ENCODE measurements around the gene PIGO.

Gene PIGO

GRCh38 chr9:35136866-35137265 lies 40.5 kb upstream of the PIGO start:
- Histone ChIP-seq H3K27ac (ENCODE audit: low read depth, low read length, poor library complexity, severe bottlenecking) (no peak overlapping the region), H3F3A (ENCODE audit: insufficient read depth, low read length) (no peaks in the 10 kb centered on the region), H4K20me1 (ENCODE audit: insufficient read depth, low read length) (no peaks in the 10 kb centered on the region), H3K4me3 (ENCODE audit: low read depth, low read length, poor library complexity, severe bottlenecking) (no peak overlapping the region), H3K9ac (ENCODE audit: low read length) (no peak overlapping the region), H3K36me3 (ENCODE audit: insufficient read depth, low read length) (no peaks in the 10 kb centered on the region), H3K9me2 (ENCODE audit: low read depth, low read length) (no peaks in the 10 kb centered on the region), H3K79me2 (ENCODE audit: insufficient read depth, low read length) (no peaks in the 10 kb centered on the region), H3K27me3 (ENCODE audit: insufficient read depth, low read length) (no peaks in the 10 kb centered on the region; the same call in 1 of the 2 replicates), H3K9me3 (ENCODE audit: low read length) (peaks cover 2% of the 10 kb centered on the region; the same call in 1 of the 2 replicates), H3K4me2 (ENCODE audit: low read length) (no peak overlapping the region), H3K4me1 (ENCODE audit: insufficient read depth, low read length, severe bottlenecking) (no peaks in the 10 kb centered on the region), H2AFZ (ENCODE audit: low read length) (no peak overlapping the region)
- TF ChIP-seq EZH2 (IDR thresholded peaks at IDR 0.05; ENCODE audit: borderline replicate concordance, low read length), result no peak
- no peak for TF ChIP-seq CTCF (IDR thresholded peaks at IDR 0.05; ENCODE audit: low read length)

GRCh38 chr9:35135988-35136387 lies 39.6 kb upstream of the PIGO start:
- Histone ChIP-seq H3K27me3 (ENCODE audit: insufficient read depth, low read length) (no peaks in the 10 kb centered on the region), H3K4me2 (ENCODE audit: low read length) (no peak overlapping the region), H3K36me3 (ENCODE audit: insufficient read depth, low read length) (no peaks in the 10 kb centered on the region), H2AFZ (ENCODE audit: low read length) (no peak overlapping the region), H3K27ac (ENCODE audit: low read depth, low read length, poor library complexity, severe bottlenecking) (no peak overlapping the region), H3F3A (ENCODE audit: insufficient read depth, low read length) (no peaks in the 10 kb centered on the region), H3K79me2 (ENCODE audit: insufficient read depth, low read length) (no peaks in the 10 kb centered on the region), H3K9ac (ENCODE audit: low read length) (no peak overlapping the region), H3K4me1 (ENCODE audit: insufficient read depth, low read length, severe bottlenecking) (no peaks in the 10 kb centered on the region), H4K20me1 (ENCODE audit: insufficient read depth, low read length) (no peaks in the 10 kb centered on the region), H3K4me3 (ENCODE audit: low read depth, low read length, poor library complexity, severe bottlenecking) (no peak overlapping the region), H3K9me3 (ENCODE audit: low read length) (peaks cover 3% of the 10 kb centered on the region; the same call in 1 of the 2 replicates), H3K9me2 (ENCODE audit: low read depth, low read length) (no peaks in the 10 kb centered on the region)
- no peak for TF ChIP-seq EZH2 (IDR thresholded peaks at IDR 0.05; ENCODE audit: borderline replicate concordance, low read length)
- TF ChIP-seq CTCF (IDR thresholded peaks at IDR 0.05; ENCODE audit: low read length), result no peak

- Histone ChIP-seq H3K9me2 (ENCODE audit: low read depth, low read length) (no peaks in the 10 kb centered on the region), H3K4me3 (ENCODE audit: low read depth, low read length, poor library complexity, severe bottlenecking) (no peak overlapping the region), H2AFZ (ENCODE audit: low read length) (no peak overlapping the region), H4K20me1 (ENCODE audit: insufficient read depth, low read length) (no peaks in the 10 kb centered on the region), H3K9ac (ENCODE audit: low read length) (no peak overlapping the region), H3K27me3 (ENCODE audit: insufficient read depth, low read length) (no peaks in the 10 kb centered on the region), H3K9me3 (ENCODE audit: low read length) (peaks cover 3% of the 10 kb centered on the region; the same call in 1 of the 2 replicates), H3F3A (ENCODE audit: insufficient read depth, low read length) (no peaks in the 10 kb centered on the region), H3K36me3 (ENCODE audit: insufficient read depth, low read length) (no peaks in the 10 kb centered on the region), H3K79me2 (ENCODE audit: insufficient read depth, low read length) (no peaks in the 10 kb centered on the region), H3K27ac (ENCODE audit: low read depth, low read length, poor library complexity, severe bottlenecking) (no peak overlapping the region), H3K4me1 (ENCODE audit: insufficient read depth, low read length, severe bottlenecking) (no peaks in the 10 kb centered on the region), H3K4me2 (ENCODE audit: low read length) (no peak overlapping the region)
- no peak for TF ChIP-seq CTCF (IDR thresholded peaks at IDR 0.05; ENCODE audit: low read length)
- TF ChIP-seq EZH2 (IDR thresholded peaks at IDR 0.05; ENCODE audit: borderline replicate concordance, low read length), result no peak
Observed at GRCh38 chr9:35134920-35135319, 38.5 kb upstream of the PIGO start.

Data from OCI-LY1 (cell line).